Ovary (tissue), 9 donors: ENCODE data around the gene BBX. TPM values are rescaled to one million over a fixed set of nuclear protein-coding genes. Genes with fewer than 3 reads are reported as not detected.

ENCODE experiments used
- DNase-seq, 5 donors: peaks; one replicate each; pipeline ENCODE4 v3.0.0-alpha.2; 2019 to 2020
- H3K27ac ChIP-seq, 2 donors: fragments of 200-600 bp; one replicate each; pipeline versions ENCODE4 v1.5.1 to v1.8.0; 2019 to 2022
- H3K27me3 ChIP-seq: fragments of 200-600 bp; one replicate; pipeline ENCODE4 v1.8.0; 2022
- H3K36me3 ChIP-seq: fragments of 200-600 bp; sonication (generic); one replicate; pipeline ENCODE4 v1.5.1; 2019
- H3K4me1 ChIP-seq: one replicate; pipeline ENCODE4 v1.8.1; 2013; ENCODE audit warnings: mild to moderate bottlenecking, moderate library complexity; ENCODE audit not compliant: insufficient read depth
- H3K4me3 ChIP-seq: fragments of 200-600 bp; sonication (generic); one replicate; pipeline ENCODE4 v1.5.1; 2017
- H3K9me3 ChIP-seq, 2 donors: fragments of 200-600 bp in 1 of 2; sonication (generic) in 1 of 2; one replicate each; pipeline versions ENCODE4 v1.5.1 to v1.8.1; 2013 to 2019; ENCODE audit warnings: mild to moderate bottlenecking in 1 of 2, moderate library complexity in 1 of 2
- EP300 ChIP-seq: sonication (generic); formaldehyde crosslinking; IDR thresholded peaks from one replicate; pipeline ENCODE4 v1.6.1; 2017; ENCODE audit warnings: antibody characterized with exemption
- POLR2A ChIP-seq: fragments of 450-650 bp; IDR thresholded peaks from one replicate; pipeline ENCODE4 v1.6.1; 2017; ENCODE audit warnings: antibody characterized with exemption, mild to moderate bottlenecking, moderate library complexity
- WGBS, 3 donors: extraction: QIAGEN DNeasy Blood & Tissue Kit in 1 of 3; methylation state at CpG; one replicate each; pipeline versions ENCODE4 v1.1.5 to v1.1.7; 2013 to 2017; 5-methylcytosine and 5-hydroxymethylcytosine counted together
- intact Hi-C, 4 donors: fragments of 100-400 bp; cut with DNase I; formaldehyde crosslinking; loops; one replicate each; pipeline versions ENCODE4 v1.11.0 to v1.15.1; 2022 to 2023
- polyA plus RNA-seq, 2 donors: library from polyadenylated mRNA; stranded (reverse); fragments of 200-250 nt in 1 of 2; fragments of 350-450 nt in 1 of 2; fragmentation: Illumina TruSeq in 1 of 2; extraction: RNeasy Lipid Tissue Mini Kit (QIAGEN cat#74804) in 1 of 2; gene quantifications; one replicate each; pipeline ENCODE4 v1.2.3, GENCODE V29; 2013 to 2014
- total RNA-seq, 7 donors: library from RNA; depleted of rRNA in 2 of 7; stranded (reverse); fragments of >200 nt in 2 of 7; fragmentation: NEBNext Ultra II Directional in 3 of 7; extraction: Animal tissue kit (Norgen Biotek cat#: 25700) in 3 of 7; gene quantifications; one replicate each; pipeline versions ENCODE4 v1.1.0 to v1.2.4, GENCODE V29; 2016 to 2023
- TF ChIP-seq, protein P1 (sequence below), 3 donors: fragments of 450-650 bp in 2 of 3; fragments of 200-600 bp in 1 of 3; IDR thresholded peaks; one replicate each; pipeline versions ENCODE4 v1.5.1 to v1.8.0; 2016 to 2022; ENCODE audit warnings: antibody characterized with exemption in 3 of 3, mild to moderate bottlenecking in 1 of 3
- donor health status: DM: no; HTN: no; CAD: no; lungs with moderate emphysema.
- donor health status: DM: no; HTN: no; CAD: no.
- donor health status: Bipolar disorder and iron deficiency.
- donor health status: DM: yes; HTN: yes; CAD: no.
- donor health status: DM: no; HTN: no; CAD: no.
- donor health status: DM: yes; HTN: yes; CAD: no.

The BBX gene
- total and polyA plus RNA-seq, 9 donors, result 15.8 to 114 (median 86.3) TPM

DNA sequence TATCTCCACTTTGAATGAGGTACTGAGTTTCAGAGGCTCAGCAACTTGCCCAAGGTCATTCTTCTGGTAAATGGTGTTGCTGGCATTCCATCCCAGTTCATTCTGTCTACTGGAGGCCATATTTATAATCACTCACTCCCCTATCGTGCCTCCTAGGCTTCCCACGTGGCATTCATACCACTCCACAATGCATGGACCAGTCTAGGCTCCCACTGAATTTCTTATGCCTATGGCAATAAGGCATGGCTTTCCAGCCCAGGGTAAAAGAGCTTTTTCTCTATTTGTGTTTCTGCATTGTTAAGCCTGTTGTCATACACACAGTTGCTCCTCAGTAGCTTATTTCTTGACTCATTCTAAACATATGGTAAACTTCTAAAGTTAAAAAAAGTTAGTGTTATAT lies 19.9 kb downstream of the BBX start:
- TF ChIP-seq POLR2A, result no peak
- TF ChIP-seq, protein P1, sequence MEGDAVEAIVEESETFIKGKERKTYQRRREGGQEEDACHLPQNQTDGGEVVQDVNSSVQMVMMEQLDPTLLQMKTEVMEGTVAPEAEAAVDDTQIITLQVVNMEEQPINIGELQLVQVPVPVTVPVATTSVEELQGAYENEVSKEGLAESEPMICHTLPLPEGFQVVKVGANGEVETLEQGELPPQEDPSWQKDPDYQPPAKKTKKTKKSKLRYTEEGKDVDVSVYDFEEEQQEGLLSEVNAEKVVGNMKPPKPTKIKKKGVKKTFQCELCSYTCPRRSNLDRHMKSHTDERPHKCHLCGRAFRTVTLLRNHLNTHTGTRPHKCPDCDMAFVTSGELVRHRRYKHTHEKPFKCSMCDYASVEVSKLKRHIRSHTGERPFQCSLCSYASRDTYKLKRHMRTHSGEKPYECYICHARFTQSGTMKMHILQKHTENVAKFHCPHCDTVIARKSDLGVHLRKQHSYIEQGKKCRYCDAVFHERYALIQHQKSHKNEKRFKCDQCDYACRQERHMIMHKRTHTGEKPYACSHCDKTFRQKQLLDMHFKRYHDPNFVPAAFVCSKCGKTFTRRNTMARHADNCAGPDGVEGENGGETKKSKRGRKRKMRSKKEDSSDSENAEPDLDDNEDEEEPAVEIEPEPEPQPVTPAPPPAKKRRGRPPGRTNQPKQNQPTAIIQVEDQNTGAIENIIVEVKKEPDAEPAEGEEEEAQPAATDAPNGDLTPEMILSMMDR (IDR thresholded peaks at IDR 0.05), result no peak
- TF ChIP-seq EP300, result no peak
- H3K4me1 ChIP-seq, result peaks cover 2% of the 10 kb centered on the region
- H3K9me3 ChIP-seq, result no peaks in the 10 kb centered on the region
- H3K27me3 ChIP-seq, result no peaks in the 10 kb centered on the region
- WGBS, 3 donors, result 34 to 70% (median 54%) methylated on average over 2 of the region's 2 CpGs
- intact Hi-C loops, result no loop called here
- H3K4me3 ChIP-seq, result no peak overlapping the region
- no peak for DNase-seq
- H3K36me3 ChIP-seq, result no peaks in the 10 kb centered on the region
- no peak overlapping the region for H3K27ac ChIP-seq

- intact Hi-C loops, result no loop called here
- 83 to 88% (median 85%) methylated on average over 4 of the region's 4 CpGs for WGBS, 3 donors
- DNase-seq, result no peak
- Histone ChIP-seq H3K4me1 (peaks cover 2% of the 10 kb centered on the region), H3K9me3 (no peaks in the 10 kb centered on the region), H3K36me3 (no peaks in the 10 kb centered on the region), H3K27me3 (no peaks in the 10 kb centered on the region), H3K27ac (no peak overlapping the region), H3K4me3 (no peak overlapping the region)
- TF ChIP-seq, protein P1 (IDR thresholded peaks at IDR 0.05), result no peak
- TF ChIP-seq EP300 (no peak), POLR2A (no peak)
Measured at GRCh38 chr3:107543666-107544065, 20.9 kb downstream of the BBX start.

DNA sequence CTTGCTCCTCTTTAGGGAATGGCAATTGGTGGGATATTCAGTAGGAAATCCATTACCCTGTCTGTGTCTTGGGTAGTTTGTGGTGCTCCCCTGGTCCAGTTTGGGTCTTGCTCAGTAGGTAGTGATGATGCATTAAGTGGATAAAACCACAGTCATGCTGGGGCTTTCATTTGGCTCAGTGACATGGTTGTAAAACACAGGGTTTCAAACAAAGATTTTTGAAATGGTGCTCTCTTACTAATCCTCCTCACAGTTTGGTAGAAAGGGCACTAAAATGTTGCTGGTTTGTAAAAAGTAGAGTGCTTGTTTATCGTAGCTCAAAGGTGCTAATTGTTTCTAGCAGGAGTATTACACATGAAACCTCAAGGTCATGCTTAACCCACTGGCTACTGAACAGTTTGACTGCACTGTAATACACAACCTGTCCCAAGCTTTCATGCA lies 22.9 kb downstream of the BBX start:
- no peak overlapping the region for H3K4me3 ChIP-seq
- DNase-seq, result no peak
- TF ChIP-seq, protein P1 (IDR thresholded peaks at IDR 0.05), result no peak
- TF ChIP-seq POLR2A, result no peak
- TF ChIP-seq EP300, result no peak
- H3K27ac ChIP-seq, result no peak overlapping the region
- H3K4me1 ChIP-seq, result peaks cover 2% of the 10 kb centered on the region
- H3K9me3 ChIP-seq, result no peaks in the 10 kb centered on the region
- no peaks in the 10 kb centered on the region for H3K36me3 ChIP-seq
- intact Hi-C loops, result no loop called here
- 21 to 26% (median 23%) methylated on average over 1 of the region's 1 CpG for WGBS, 3 donors
- no peaks in the 10 kb centered on the region for H3K27me3 ChIP-seq

GRCh38 chr3:107548601-107549000 lies 25.8 kb downstream of the BBX start:
- no peak for DNase-seq
- Histone ChIP-seq H3K36me3 (no peaks in the 10 kb centered on the region), H3K4me1 (peaks cover 2% of the 10 kb centered on the region), H3K9me3 (no peaks in the 10 kb centered on the region), H3K27me3 (no peaks in the 10 kb centered on the region), H3K4me3 (no peak overlapping the region), H3K27ac (no peak overlapping the region)
- intact Hi-C loops, result no loop called here
- 95 to 97% (median 96%) methylated on average over 2 of the region's 2 CpGs for WGBS, 3 donors
- no peak for TF ChIP-seq EP300
- TF ChIP-seq POLR2A, result no peak
- TF ChIP-seq, protein P1 (IDR thresholded peaks at IDR 0.05), result no peak
